GM21360 (cell line): Measurements from ENCODE around the gene DPP6.

Experiments
- ATAC-seq: cut with Tn5 transposase; IDR thresholded peaks from one replicate; pipeline ENCODE4 v1.9.1; 2021; ENCODE audit warnings: mild to moderate bottlenecking, moderate library complexity; ENCODE audit not compliant: unreplicated experiment

The DPP6 gene

GRCh38 chr7:154746571-154747360 lies 694.6 kb downstream of the DPP6 start:
- ATAC-seq, result no peak

DNA sequence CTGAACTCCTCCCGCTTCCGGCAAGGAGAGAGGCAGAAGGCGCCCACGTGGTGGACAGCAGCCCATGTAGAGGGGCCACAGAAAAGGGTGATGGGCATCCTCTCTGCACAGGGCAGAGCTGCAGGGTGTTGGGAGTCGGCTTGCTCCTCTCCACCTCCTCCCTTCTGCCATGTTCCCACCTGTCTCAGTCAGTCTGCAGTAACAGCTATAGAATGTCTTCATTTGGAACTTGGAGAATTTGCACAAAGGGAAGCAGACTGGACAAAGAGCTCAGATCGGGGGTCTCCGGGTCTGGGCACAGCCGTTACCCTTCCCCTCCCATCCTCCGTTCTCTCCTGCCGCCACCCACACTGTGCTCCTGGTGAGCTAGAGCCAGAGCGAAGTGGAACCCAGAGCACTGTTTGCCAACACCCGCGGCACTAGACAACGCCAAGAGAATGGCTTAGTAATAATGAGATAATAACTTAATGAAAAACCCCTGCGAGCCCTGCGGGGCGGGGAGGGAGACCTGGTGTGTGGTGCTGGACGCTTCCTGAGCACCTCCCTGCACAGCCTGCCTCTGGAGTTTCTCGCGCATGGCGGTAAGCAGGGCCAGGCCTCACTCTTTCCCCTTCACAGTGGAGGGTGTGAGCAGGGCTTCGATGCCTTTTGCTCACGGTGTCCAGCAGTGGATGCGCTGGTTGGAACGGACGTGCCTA lies 696.0 kb downstream of the DPP6 start:
- ATAC-seq, result no peak

- no peak for ATAC-seq
Observed at GRCh38 chr7:154750353-154750801, 698.2 kb downstream of the DPP6 start.

GRCh38 chr7:154753226-154753625 lies 701.0 kb downstream of the DPP6 start:
- ATAC-seq, result no peak

- ATAC-seq, result no peak
Observed at GRCh38 chr7:154757756-154758155, 705.6 kb downstream of the DPP6 start.

- no peak for ATAC-seq
Observed at GRCh38 chr7:154759989-154760388, 707.8 kb downstream of the DPP6 start.

DNA sequence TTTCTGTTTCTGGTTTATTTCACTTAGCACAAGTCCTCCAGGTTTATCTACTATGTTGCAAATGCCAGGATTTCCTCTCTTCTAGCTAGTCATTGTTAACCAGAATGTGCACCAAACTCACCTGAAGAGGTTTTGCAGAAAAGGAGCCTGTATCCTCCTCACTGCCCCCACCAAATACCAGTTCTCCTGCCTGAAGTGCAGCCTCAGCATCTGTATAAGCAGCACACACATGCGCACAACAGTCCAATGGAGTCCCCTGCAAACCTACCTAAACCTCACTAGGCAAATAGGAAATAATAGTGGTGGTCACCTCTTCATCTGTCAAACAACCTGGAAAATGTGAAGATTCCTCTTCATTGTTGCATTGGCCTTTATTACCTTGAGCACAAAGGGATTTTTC lies 712.9 kb downstream of the DPP6 start:
- ATAC-seq, result no peak

- ATAC-seq, result no peak
Observed at GRCh38 chr7:154767142-154767541, 714.9 kb downstream of the DPP6 start.

DNA sequence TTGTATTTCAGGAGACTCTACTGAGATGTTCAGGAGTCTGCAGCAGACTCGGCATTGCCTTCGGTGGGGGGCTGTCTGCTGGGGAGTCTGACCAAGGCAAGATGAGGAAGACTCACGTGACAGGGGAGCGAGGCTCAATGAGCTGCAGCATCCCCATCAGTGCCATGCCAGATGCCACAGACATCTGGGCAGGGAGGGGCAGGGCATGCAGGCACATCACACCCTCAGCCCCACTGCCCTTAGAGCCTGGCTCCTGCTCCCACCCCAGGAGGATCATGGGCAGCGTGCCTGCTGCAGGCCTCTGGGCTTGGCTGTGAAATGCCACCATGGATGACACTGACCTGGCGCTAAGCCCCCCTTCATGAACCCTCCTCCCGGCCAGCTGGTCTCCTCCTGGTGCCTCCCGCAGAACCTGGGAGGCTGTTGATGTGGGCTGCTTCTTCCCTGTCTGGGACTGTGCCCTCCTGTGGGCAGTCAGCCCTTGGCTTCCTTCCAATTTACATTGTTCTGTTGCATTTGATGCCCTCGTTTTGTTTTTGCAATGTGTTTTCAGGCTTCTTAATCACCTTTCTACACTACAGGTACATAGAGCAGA lies 715.7 kb downstream of the DPP6 start:
- no peak for ATAC-seq

GRCh38 chr7:154769001-154769400 lies 716.8 kb downstream of the DPP6 start:
- ATAC-seq, result no peak

DNA sequence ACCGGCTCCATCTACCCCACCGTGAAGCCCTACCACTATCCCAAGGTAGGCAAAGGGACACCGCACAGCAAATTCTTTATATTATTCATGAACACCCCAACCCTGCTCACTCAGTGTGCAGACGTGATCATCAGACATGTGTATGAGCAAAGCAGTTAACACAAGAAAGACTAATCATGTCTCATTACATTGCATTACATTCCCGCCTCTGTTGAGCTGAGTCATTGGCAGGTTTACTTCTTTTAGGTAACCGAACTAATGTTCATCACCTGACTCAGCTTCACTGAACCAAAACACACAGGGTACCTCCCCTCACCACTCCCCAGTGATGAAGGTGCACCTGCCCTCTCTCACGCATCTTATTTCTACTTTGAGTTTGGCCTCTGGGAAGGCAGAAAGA lies 717.3 kb downstream of the DPP6 start:
- no peak for ATAC-seq

DNA sequence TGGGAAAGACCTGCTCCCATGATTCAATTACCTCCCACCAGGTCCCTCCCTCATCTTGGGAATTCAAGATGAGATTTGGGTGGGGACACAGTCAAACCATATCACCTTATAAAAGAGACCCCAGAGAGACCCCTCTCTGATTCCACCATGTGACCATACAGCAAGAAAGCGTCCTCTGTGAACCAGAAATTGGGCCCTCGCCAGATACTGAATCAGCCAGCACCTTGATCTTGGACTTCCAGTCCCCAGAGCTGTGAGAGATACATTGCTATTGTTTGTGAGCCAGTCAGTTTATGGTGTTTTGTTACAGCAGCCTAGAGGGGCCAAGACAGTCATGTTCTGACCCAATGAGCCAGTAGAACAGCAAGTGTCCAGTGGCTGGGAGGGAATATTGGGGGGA lies 718.2 kb downstream of the DPP6 start:
- ATAC-seq, result no peak

DNA sequence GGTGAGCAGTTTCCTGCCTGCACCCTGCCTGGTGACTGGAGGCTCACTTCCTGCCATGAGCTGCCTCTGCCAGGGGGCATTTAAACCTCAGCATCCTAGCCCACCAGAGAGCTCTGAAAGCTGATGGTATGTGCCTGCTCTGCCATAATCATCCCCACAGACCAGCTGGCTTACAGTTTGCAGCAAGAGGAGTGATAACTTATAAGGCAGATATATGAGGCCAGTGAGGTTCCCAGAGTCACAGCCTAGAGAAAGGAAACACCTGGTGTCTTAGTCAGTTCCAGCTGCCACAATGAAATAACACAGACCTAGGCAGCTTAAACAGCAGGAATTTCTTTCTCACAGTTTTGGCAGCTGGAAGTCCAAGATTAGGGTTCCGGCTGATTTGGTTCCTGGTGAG lies 718.8 kb downstream of the DPP6 start:
- ATAC-seq, result no peak

DNA sequence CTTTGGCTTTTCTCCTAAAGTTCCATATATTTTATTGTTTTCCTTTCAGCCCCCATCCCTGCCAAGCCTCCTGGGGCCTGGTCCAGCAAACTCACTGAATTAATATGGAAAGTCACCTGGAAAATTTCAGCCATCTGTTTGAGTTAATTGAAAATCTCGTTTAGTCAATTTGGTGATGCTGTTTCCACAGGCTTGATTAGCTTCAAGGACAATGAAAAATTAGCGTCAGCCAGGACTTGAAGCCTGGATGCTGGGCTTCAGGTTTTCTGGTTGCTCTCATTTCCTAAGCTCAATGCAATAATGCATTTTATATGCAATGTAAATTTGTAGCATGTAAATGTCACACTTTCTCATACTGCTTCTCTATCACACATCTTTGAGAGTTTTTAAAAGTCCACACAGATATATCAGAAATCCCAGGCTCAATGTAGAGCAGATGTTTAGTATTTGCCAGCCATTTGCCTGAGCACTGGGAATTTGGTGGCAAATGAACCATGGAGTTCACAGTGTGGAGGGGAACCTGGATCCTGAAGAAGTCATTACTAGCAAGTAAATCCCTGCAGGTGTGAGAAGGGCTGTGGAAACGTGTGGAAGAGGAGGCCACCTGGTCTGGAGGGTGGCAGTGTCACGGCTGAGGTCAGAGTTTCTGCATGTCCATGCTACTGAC lies 722.2 kb downstream of the DPP6 start:
- ATAC-seq, result no peak

GRCh38 chr7:154775681-154776080 lies 723.5 kb downstream of the DPP6 start:
- ATAC-seq, result no peak

DNA sequence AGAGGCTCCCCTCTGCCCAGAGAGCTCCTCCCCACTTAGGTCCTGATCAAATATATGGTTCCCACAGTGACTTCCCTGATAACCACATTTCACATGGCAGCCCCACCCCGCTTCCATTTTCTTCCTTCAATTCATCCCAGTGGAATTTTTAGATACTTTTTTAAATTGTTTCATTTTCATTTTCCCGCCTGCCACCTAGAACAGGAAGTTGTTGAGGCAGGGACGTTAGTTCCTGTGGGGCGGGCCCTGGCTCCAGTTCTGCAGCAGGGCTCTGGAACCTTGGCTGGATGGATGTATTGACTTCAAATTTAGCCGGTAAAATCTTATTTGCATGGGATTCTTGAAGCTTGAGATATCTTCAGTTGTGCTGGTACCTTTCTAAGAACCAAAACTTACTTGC lies 724.2 kb downstream of the DPP6 start:
- ATAC-seq, result no peak

- no peak for ATAC-seq
Observed at GRCh38 chr7:154777023-154777422, 724.8 kb downstream of the DPP6 start.

DNA sequence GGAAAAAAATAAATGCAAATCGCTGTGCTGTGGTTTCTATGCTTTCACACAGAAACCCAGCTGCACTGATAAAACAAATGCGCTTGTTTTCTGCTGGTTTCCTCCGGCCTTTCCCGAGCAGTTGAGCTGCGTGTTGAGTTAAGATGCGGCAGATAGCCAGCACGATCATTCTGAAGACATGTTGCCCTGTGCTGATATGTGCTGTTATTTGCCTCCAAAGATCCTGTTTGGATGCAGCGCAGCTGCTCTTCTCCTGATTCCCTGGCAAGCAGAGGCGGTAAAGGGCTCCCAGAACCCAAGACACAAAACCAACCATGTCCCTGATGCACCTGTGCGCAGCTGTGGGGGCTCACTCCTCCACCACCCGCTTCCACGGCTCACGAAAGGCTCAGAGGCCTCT lies 725.3 kb downstream of the DPP6 start:
- ATAC-seq, result no peak

DNA sequence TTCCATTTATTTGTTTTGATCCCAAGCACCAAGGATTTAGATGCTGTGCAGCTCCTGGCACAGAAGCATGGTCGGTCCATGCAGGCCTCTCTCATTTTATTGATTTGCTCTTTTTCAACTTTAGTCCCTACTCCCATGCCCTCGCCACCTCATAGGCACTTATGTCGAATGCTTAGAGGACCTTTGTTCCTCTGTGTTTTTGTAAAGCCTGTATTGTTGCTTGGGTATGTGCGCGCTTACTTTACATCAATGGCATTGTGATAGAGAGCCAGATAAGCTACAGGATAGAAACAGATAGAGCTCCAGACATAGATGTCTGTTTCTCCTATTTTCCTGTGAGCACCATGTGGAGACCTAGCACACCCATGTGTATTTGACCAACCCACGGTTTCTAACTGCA lies 725.7 kb downstream of the DPP6 start:
- no peak for ATAC-seq

DNA sequence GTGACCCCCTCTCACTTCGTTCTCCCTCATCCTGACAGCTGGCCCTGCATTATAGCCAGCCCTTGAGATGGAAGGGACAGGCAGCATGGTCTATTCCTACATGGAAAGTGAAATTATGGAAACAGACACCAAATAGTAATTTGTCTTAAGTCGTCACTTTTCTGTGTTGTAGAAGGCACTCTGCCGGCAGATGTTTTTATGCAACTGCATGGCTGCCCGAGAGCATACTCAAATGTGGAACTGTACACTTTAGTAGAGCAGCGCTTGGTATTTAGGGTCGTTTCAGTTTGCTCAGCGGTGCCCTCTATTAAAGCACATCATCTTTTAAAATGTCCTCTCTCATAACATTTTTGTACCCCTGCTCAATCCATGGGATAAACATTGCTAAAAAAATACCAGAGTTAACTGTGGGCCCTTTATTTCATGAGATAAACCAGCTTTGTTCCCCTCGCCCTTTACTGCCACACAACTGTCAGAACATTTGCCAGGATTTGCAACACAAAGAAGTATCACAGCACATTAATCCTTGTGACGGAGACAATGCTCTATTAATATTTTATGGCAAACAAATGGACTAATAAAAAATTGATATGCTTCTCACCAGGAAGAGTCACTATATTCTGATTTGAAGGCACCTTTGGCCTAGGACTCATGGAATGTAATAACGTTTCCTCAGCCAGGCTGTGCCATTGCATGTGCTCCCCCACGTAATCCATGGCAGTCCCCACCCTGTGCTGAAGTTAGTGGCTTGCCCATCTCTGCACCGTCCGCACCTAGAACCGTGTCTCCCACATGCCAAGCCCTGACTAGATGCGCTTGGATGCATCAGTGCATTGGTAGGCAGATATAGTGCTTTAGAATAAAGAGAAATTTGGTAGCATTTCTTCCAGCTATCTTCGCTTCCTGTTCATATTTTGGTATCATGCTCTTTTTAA lies 729.4 kb downstream of the DPP6 start:
- ATAC-seq, result no peak
